Stromal cell of bone marrow (primary cell): ENCODE results near the gene TRIM8.

ENCODE experiments used
- DNase-seq: peaks from one replicate; pipeline ENCODE4 v3.0.0-alpha.2; 2012; ENCODE audit warnings: low read depth

Gene TRIM8

GRCh38 chr10:102616066-102616770 lies 28.1 kb upstream of the TRIM8 start:
- no peak for DNase-seq

- DNase-seq: no peak
These were observed 27.2 kb upstream of the TRIM8 start for GRCh38 chr10:102617041-102617440.

GRCh38 chr10:102617816-102618215 lies 26.5 kb upstream of the TRIM8 start:
- no peak for DNase-seq

- no peak for DNase-seq
These were observed 24.8 kb upstream of the TRIM8 start for GRCh38 chr10:102619281-102619981.

DNA sequence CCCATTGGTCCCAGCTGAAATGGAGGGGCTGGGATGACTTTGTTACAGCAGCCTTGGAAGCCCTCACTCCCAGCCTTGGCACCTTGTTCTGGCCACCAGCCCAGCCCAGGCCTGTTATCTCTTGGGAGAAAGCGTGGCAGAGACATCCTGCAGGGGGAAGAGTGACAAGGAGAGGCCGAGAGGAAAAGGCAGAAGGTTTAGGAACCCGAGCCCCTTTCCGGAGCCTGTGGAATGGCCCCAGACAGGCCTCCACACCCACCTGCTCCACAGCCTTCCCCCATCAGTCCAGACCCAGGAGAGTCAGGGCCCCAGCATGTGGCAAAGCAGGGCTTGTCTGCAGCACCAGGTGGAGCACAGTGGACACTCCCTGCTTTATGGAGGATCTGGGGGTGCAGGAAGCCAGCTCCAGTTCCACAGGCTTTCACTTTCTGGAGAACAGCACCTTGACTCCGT lies 24.1 kb upstream of the TRIM8 start:
- DNase-seq: no peak

DNA sequence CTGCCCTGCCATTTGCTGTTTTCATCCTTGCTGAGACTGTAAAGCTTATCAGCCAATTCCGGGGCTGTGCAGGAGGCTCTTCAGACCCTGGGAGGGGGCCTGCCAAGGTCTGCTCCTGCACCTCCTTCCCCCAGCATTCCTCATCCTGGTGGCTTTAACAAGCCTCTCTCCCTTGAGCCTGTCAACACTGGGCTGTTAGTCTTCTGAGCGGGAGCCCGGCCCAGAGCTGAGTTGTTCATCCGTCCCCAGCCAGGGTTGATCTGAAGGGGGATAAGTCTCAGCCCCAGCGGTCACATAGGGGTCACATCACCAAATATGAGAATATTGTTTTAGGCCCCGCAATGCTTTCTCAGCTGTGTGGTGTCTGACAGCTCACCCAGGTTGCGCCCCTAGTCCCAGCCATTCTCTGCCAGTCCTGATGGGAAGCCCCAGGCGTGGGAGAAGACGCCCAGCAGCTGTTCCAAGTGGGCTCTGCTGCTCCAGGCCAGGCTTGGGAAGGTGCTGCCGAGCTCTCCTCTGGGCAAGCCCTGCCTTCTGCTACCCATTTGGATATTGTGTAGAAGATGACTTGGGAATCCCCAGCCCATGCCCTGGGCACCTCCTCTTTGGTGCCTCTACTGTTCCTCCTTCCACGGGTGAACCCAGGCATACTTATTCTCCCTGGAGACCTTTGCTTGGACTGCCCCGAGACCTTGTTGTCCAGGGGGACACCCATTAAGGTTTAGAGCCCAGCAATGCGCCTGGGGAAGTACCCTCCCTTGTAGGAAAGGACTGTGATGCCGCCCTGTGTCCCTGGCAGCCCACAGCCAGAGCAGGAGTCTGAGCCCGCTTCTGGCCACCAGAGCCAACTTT lies 23.5 kb upstream of the TRIM8 start:
- no peak for DNase-seq

GRCh38 chr10:102621443-102622325 lies 22.6 kb upstream of the TRIM8 start:
- DNase-seq: no peak

DNA sequence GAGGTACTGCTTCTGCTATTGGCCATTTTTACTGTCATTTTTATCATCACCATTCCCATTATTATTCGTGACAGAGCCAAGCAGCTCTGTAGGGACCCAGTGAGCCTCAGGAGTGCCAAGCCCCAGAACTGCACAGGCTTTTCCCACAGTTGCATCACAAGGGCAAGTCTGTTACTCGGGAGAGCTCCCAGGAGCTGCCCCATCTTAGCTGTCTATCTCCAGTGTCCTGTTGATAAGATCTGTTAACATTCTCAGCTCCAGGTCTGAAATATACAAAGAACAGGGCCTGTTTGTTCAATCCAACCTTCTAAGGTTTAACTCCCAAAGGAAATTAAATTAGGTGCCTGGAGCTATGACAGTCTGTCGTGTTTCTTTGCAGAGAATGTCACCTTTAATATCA lies 20.2 kb upstream of the TRIM8 start:
- no peak for DNase-seq

GRCh38 chr10:102624751-102625645 lies 19.3 kb upstream of the TRIM8 start:
- DNase-seq: no peak

DNA sequence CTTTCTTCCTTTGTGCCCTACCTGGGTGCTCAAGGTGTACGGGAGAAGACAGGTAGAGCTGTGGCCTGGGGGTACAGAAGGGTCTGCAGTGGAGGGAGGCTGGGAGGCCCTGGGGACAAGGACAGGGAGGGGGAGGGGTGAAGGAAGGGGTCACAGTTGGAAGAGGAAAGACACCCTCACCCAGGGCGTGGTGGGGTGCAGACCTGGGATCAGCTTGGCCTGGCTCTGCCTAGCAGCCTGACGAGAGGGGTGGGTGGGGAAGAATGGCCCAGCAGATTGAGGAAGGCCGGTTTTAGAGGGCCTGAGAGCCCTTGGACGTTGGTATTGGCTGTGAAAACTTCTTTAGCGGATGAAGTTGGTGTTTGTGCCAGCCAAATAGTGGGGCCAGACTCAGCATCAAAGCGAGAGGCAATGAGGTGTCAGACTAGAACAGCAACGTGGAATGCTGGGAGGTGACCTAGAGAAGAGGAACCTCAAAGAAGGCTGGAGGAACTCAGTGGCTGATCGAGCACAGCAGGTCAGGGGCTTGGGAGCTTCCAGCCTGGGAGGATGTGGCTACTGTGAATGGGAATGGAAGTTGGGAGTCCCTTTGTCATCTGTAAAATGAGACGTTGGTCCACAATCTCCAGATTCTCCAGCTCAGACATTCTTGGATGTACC lies 18.1 kb upstream of the TRIM8 start:
- no peak for DNase-seq

GRCh38 chr10:102627291-102627735 lies 17.0 kb upstream of the TRIM8 start:
- DNase-seq: no peak

- no peak for DNase-seq
These were observed 16.5 kb upstream of the TRIM8 start for GRCh38 chr10:102627736-102628293.

DNA sequence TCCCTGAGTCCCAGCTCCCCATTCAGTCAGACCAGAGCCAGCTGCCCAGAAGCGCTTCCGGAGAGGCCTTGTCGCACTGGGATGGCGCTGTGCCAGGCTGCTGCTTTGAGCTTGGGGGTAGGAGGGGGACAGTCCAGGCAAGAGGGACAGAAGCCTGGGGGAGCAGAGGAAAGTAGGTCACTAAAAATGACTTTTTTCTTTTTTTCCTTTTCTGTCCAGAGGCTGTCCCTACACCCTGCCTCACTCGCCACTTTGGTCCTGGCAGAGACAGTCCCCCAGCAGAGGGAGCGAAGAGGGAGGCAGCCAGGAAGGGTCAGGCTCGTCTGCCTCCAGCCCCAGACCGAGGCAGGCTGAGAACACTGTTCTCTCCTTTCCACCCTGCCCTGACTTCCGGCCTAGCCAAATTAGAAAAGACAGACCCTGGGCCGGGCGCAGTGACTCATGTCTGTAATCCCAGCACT lies 15.8 kb upstream of the TRIM8 start:
- no peak for DNase-seq

GRCh38 chr10:102629661-102630614 lies 14.3 kb upstream of the TRIM8 start:
- DNase-seq: no peak

GRCh38 chr10:102630663-102631062 lies 13.6 kb upstream of the TRIM8 start:
- no peak for DNase-seq

DNA sequence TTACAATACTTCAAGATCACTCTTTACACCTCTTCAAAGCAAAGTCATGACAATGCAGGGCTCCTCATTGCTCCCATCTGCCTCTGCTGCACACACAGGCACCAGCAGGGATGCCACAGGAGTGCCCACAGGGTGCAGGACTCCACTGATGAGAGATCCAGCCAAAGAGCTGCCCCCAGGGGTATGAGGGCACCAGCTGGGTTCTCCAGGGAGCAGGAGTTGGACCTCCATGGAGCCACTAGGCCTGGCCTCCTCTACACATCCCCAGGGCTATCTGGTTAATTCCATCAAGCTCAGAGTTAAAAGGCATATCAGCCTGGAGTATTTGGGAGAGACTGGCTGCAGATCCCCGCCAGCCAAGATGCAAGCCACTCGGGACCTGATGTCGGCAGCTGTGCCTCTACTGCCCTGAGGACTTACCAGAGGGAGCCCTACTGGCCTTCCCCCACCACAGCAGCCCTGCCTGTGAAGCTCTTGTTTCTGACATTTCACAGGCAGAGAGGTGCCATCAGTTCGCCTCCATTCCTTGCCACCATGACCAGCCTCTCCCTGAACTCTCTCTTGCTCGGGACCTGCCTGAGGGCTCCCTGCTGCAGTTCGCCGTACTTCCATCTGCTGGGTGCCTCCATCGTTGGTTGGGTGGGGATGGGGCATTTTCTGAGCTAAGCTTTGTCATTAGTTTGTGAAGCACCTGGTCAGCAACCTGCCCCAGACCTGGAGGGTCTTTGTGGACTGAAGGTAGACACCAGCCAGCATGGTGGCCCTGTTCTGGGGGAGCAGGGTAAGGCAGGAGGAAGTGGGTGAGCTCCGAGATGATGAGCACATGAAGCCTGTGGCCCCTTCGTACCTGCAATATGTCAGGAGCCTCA lies 12.5 kb upstream of the TRIM8 start:
- DNase-seq: no peak

GRCh38 chr10:102632394-102633111 lies 11.7 kb upstream of the TRIM8 start:
- DNase-seq: no peak
